Ovary (tissue), 9 donors: ENCODE measurements around the gene XG. TPM values are rescaled to one million over a fixed set of nuclear protein-coding genes. Genes with fewer than 3 reads are reported as not detected.

ENCODE experiments used
- DNase-seq, 5 donors: peaks; one replicate each; pipeline ENCODE4 v3.0.0-alpha.2; 2019 to 2020
- H3K27ac ChIP-seq, 2 donors: fragments of 200-600 bp; one replicate each; pipeline versions ENCODE4 v1.5.1 to v1.8.0; 2019 to 2022
- H3K27me3 ChIP-seq: fragments of 200-600 bp; one replicate; pipeline ENCODE4 v1.8.0; 2022
- H3K36me3 ChIP-seq: fragments of 200-600 bp; sonication (generic); one replicate; pipeline ENCODE4 v1.5.1; 2019
- H3K4me1 ChIP-seq: one replicate; pipeline ENCODE4 v1.8.1; 2013; ENCODE audit warnings: mild to moderate bottlenecking, moderate library complexity; ENCODE audit not compliant: insufficient read depth
- H3K4me3 ChIP-seq: fragments of 200-600 bp; sonication (generic); one replicate; pipeline ENCODE4 v1.5.1; 2017
- H3K9me3 ChIP-seq, 2 donors: fragments of 200-600 bp in 1 of 2; sonication (generic) in 1 of 2; one replicate each; pipeline versions ENCODE4 v1.5.1 to v1.8.1; 2013 to 2019; ENCODE audit warnings: mild to moderate bottlenecking in 1 of 2, moderate library complexity in 1 of 2
- CTCF ChIP-seq, 3 donors: fragments of 450-650 bp in 2 of 3; fragments of 200-600 bp in 1 of 3; IDR thresholded peaks; one replicate each; pipeline versions ENCODE4 v1.5.1 to v1.8.0; 2016 to 2022; ENCODE audit warnings: antibody characterized with exemption in 3 of 3, mild to moderate bottlenecking in 1 of 3
- EP300 ChIP-seq: sonication (generic); formaldehyde crosslinking; IDR thresholded peaks from one replicate; pipeline ENCODE4 v1.6.1; 2017; ENCODE audit warnings: antibody characterized with exemption
- POLR2A ChIP-seq: fragments of 450-650 bp; IDR thresholded peaks from one replicate; pipeline ENCODE4 v1.6.1; 2017; ENCODE audit warnings: antibody characterized with exemption, mild to moderate bottlenecking, moderate library complexity
- WGBS, 3 donors: extraction: QIAGEN DNeasy Blood & Tissue Kit in 1 of 3; methylation state at CpG; one replicate each; pipeline versions ENCODE4 v1.1.5 to v1.1.7; 2013 to 2017; 5-methylcytosine and 5-hydroxymethylcytosine counted together
- intact Hi-C, 4 donors: fragments of 100-400 bp; cut with DNase I; formaldehyde crosslinking; loops; one replicate each; pipeline versions ENCODE4 v1.11.0 to v1.15.1; 2022 to 2023
- polyA plus RNA-seq, 2 donors: library from polyadenylated mRNA; stranded (reverse); fragments of 200-250 nt in 1 of 2; fragments of 350-450 nt in 1 of 2; fragmentation: Illumina TruSeq in 1 of 2; extraction: RNeasy Lipid Tissue Mini Kit (QIAGEN cat#74804) in 1 of 2; gene quantifications; one replicate each; pipeline ENCODE4 v1.2.3, GENCODE V29; 2013 to 2014
- total RNA-seq, 7 donors: library from RNA; depleted of rRNA in 2 of 7; stranded (reverse); fragments of >200 nt in 2 of 7; fragmentation: NEBNext Ultra II Directional in 3 of 7; extraction: Animal tissue kit (Norgen Biotek cat#: 25700) in 3 of 7; gene quantifications; one replicate each; pipeline versions ENCODE4 v1.1.0 to v1.2.4, GENCODE V29; 2016 to 2023
- donor health status: DM: no; HTN: no; CAD: no; lungs with moderate emphysema.
- donor health status: DM: no; HTN: no; CAD: no.
- donor health status: Bipolar disorder and iron deficiency.
- donor health status: DM: yes; HTN: yes; CAD: no.
- donor health status: DM: no; HTN: no; CAD: no.
- donor health status: DM: yes; HTN: yes; CAD: no.

The XG gene
- total and polyA plus RNA-seq, 9 donors: 0.15 to 0.98 (median 0.27) TPM; not detected in 2

- Histone ChIP-seq H3K4me3 (no peak overlapping the region), H3K27ac (no peak overlapping the region), H3K27me3 (no peaks in the 10 kb centered on the region), H3K36me3 (no peaks in the 10 kb centered on the region), H3K4me1 (no peaks in the 10 kb centered on the region), H3K9me3 (no peaks in the 10 kb centered on the region)
- whole genome bisulfite sequencing, 3 donors: 82 to 90% (median 83%) methylated on average over 3 of the region's 3 CpGs
- intact Hi-C loops: no loop called here
- TF ChIP-seq POLR2A (no peak), EP300 (no peak), CTCF (IDR thresholded peaks at IDR 0.05) (no peak)
- DNase-seq: no peak
These were observed 105.7 kb downstream of the XG start for GRCh38 chrX:2857566-2857965.

- no peak for DNase-seq
- Histone ChIP-seq H3K27ac (no peak overlapping the region), H3K4me1 (no peaks in the 10 kb centered on the region), H3K27me3 (no peaks in the 10 kb centered on the region), H3K36me3 (no peaks in the 10 kb centered on the region), H3K4me3 (no peak overlapping the region), H3K9me3 (no peaks in the 10 kb centered on the region)
- intact Hi-C loops: no loop called here
- 72 to 95% (median 89%) methylated on average over 1 of the region's 1 CpG for WGBS, 3 donors
- no peak for TF ChIP-seq EP300
- no peak for TF ChIP-seq POLR2A
- TF ChIP-seq CTCF (IDR thresholded peaks at IDR 0.05): no peak
These were observed 107.5 kb downstream of the XG start for GRCh38 chrX:2859197-2859797.

GRCh38 chrX:2862404-2862803 lies 110.6 kb downstream of the XG start:
- WGBS, 3 donors: 72 to 91% (median 82%) methylated on average over 9 of the region's 9 CpGs
- H3K27ac ChIP-seq: no peak overlapping the region
- H3K36me3 ChIP-seq: no peaks in the 10 kb centered on the region
- intact Hi-C loops: no loop called here
- no peak overlapping the region for H3K4me3 ChIP-seq
- no peak for DNase-seq
- no peaks in the 10 kb centered on the region for H3K27me3 ChIP-seq
- H3K4me1 ChIP-seq: no peaks in the 10 kb centered on the region
- TF ChIP-seq EP300 (no peak), POLR2A (no peak), CTCF (IDR thresholded peaks at IDR 0.05) (no peak)
- no peaks in the 10 kb centered on the region for H3K9me3 ChIP-seq

DNA sequence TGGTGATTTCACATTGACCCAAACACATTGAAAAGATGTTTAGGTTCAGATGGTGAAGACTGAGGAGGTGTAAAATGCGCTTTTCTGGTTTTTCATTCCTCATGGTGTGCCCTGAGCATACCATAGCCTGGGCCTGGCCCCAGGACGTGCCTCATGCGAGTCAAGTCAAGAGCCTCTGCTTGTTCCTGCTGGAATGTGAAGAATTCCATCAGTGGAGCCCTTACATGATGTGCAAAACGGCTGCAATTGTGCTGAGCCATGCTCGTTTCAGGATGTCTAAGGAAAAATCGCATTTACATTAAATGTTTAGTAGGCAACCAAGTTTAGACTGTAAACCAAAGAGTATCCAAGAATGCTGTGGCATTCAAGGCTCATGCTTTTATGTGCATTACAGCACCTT lies 111.8 kb downstream of the XG start:
- Histone ChIP-seq H3K4me3 (no peak overlapping the region), H3K9me3 (no peaks in the 10 kb centered on the region), H3K36me3 (no peaks in the 10 kb centered on the region), H3K4me1 (no peaks in the 10 kb centered on the region), H3K27ac (no peak overlapping the region), H3K27me3 (no peaks in the 10 kb centered on the region)
- TF ChIP-seq POLR2A: no peak
- no peak for TF ChIP-seq EP300
- no peak for TF ChIP-seq CTCF (IDR thresholded peaks at IDR 0.05)
- DNase-seq: no peak
- 48 to 55% (median 50%) methylated on average over 6 of the region's 6 CpGs for WGBS, 3 donors
- intact Hi-C loops: no loop called here

Other genes with a start within 250 kb of the XG start
- gene CD99, start 60.7 kb upstream of the XG start, total RNA-seq: 100 to 1,000 TPM; 149 to 409 (median 275) TPM
- gene CD99, start 60.7 kb upstream of the XG start, polyA plus RNA-seq: 100 to 1,000 TPM; 365 to 678 TPM
- 1 to 10 TPM in 6 of 7 donors, under 1 TPM in 1; 0.72 to 5.4 (median 3.9) TPM for gene GYG2, start 76.9 kb downstream of the XG start, total RNA-seq
- 1 to 10 TPM; 3.1 to 9.0 TPM for gene GYG2, start 76.9 kb downstream of the XG start, polyA plus RNA-seq
- gene ARSD, start 177.3 kb downstream of the XG start, total RNA-seq: 10 to 100 TPM; 19.7 to 45.0 (median 41.4) TPM
- 10 to 100 TPM; 24.2 to 46.7 TPM for gene ARSD, start 177.3 kb downstream of the XG start, polyA plus RNA-seq